Left lung (tissue), 10 donors: Measurements from ENCODE around the gene GRIK1. TPM values are rescaled to one million over a fixed set of nuclear protein-coding genes. Genes with fewer than 3 reads are reported as not detected.

ENCODE experiments used
- ATAC-seq: fragments of 200-7000 bp; cut with Tn5 transposase; one replicate; pipeline ENCODE4 v1.9.1; 2020; ENCODE audit warnings: moderate library complexity
- DNase-seq, 4 donors: peaks; one replicate each; pipeline ENCODE4 v3.0.0-alpha.2; 2013 to 2020
- H3K27ac ChIP-seq, 2 donors: fragments of 200-600 bp; sonication (generic) in 1 of 2; one replicate each; pipeline versions ENCODE4 v1.5.0 to v1.8.0; 2020 to 2021
- H3K27me3 ChIP-seq, 2 donors: fragments of 200-600 bp; sonication (generic) in 1 of 2; one replicate each; pipeline versions ENCODE4 v1.5.0 to v1.8.0; 2020 to 2021
- H3K36me3 ChIP-seq, 2 donors: fragments of 200-600 bp; sonication (generic) in 1 of 2; one replicate each; pipeline versions ENCODE4 v1.5.0 to v1.8.0; 2020 to 2021
- H3K4me1 ChIP-seq, 2 donors: fragments of 200-600 bp; one replicate each; pipeline ENCODE4 v1.8.0; 2021
- H3K4me3 ChIP-seq, 2 donors: fragments of 200-600 bp; sonication (generic) in 1 of 2; one replicate each; pipeline versions ENCODE4 v1.5.0 to v1.8.0; 2020 to 2021; ENCODE audit warnings: mild to moderate bottlenecking in 1 of 2
- H3K9me3 ChIP-seq, 2 donors: fragments of 200-600 bp; sonication (generic) in 1 of 2; one replicate each; pipeline versions ENCODE4 v1.5.0 to v1.8.0; 2020 to 2021
- intact Hi-C, 2 donors: fragments of 100-400 bp; cut with DNase I; formaldehyde crosslinking; loops; one replicate each; pipeline versions ENCODE4 v1.11.2 to v1.14.2; 2022
- polyA plus RNA-seq, 6 donors: library from polyadenylated mRNA; unstranded; fragments of 120-200 nt; gene quantifications; one replicate each; pipeline ENCODE4 v1.2.1, GENCODE V29; 2013; ENCODE audit not compliant: insufficient read length in 6 of 6
- total RNA-seq, 2 donors: library from RNA; stranded (reverse); fragmentation: NEBNext Ultra II Directional; extraction: Animal tissue kit (Norgen Biotek cat#: 25700); gene quantifications; one replicate each; pipeline ENCODE4 v1.2.1, GENCODE V29; 2021
- TF ChIP-seq, protein P1 (sequence below), 2 donors: fragments of 200-600 bp; sonication (generic) in 1 of 2; IDR thresholded peaks; one replicate each; pipeline versions ENCODE4 v1.5.0 to v1.8.0; 2021; ENCODE audit warnings: antibody characterized with exemption in 2 of 2
- donor health status: DM: no; HTN: yes; CAD: no.
- donor health status: DM: no; HTN: no; CAD: no.

The GRIK1 gene
- total and polyA plus RNA-seq, 8 donors = 0.38 to 1.5 (median 0.62) TPM; not detected in 2

- Histone ChIP-seq H3K27me3 (no peaks in the 10 kb centered on the region), H3K4me1 (no peaks in the 10 kb centered on the region), H3K36me3 (no peaks in the 10 kb centered on the region), H3K9me3 (no peaks in the 10 kb centered on the region), H3K27ac (no peak overlapping the region), H3K4me3 (no peak overlapping the region)
- TF ChIP-seq, protein P1, sequence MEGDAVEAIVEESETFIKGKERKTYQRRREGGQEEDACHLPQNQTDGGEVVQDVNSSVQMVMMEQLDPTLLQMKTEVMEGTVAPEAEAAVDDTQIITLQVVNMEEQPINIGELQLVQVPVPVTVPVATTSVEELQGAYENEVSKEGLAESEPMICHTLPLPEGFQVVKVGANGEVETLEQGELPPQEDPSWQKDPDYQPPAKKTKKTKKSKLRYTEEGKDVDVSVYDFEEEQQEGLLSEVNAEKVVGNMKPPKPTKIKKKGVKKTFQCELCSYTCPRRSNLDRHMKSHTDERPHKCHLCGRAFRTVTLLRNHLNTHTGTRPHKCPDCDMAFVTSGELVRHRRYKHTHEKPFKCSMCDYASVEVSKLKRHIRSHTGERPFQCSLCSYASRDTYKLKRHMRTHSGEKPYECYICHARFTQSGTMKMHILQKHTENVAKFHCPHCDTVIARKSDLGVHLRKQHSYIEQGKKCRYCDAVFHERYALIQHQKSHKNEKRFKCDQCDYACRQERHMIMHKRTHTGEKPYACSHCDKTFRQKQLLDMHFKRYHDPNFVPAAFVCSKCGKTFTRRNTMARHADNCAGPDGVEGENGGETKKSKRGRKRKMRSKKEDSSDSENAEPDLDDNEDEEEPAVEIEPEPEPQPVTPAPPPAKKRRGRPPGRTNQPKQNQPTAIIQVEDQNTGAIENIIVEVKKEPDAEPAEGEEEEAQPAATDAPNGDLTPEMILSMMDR (IDR thresholded peaks at IDR 0.05) = no peak
- intact Hi-C loops = no loop called here
- ATAC-seq (no peak), DNase-seq (no peak)
These were observed 54.3 kb downstream of the GRIK1 start for GRCh38 chr21:29885491-29885890.

- no peaks in the 10 kb centered on the region for H3K36me3 ChIP-seq
- intact Hi-C loops = no loop called here
- no peak for DNase-seq
- no peaks in the 10 kb centered on the region for H3K27me3 ChIP-seq
- no peak for ATAC-seq
- H3K4me3 ChIP-seq = no peak overlapping the region
- H3K4me1 ChIP-seq = no peaks in the 10 kb centered on the region
- TF ChIP-seq, protein P1 (IDR thresholded peaks at IDR 0.05) = no peak
- H3K9me3 ChIP-seq = no peaks in the 10 kb centered on the region
- H3K27ac ChIP-seq = no peak overlapping the region
These were observed 63.9 kb downstream of the GRIK1 start for GRCh38 chr21:29875873-29876272.

- ATAC-seq = no peak
- Histone ChIP-seq H3K36me3 (no peaks in the 10 kb centered on the region), H3K9me3 (no peaks in the 10 kb centered on the region), H3K27ac (no peak overlapping the region), H3K27me3 (no peaks in the 10 kb centered on the region), H3K4me1 (no peaks in the 10 kb centered on the region), H3K4me3 (no peak overlapping the region)
- TF ChIP-seq, protein P1 (IDR thresholded peaks at IDR 0.05) = no peak
- intact Hi-C loops = no loop called here
- no peak for DNase-seq
These were observed 64.6 kb downstream of the GRIK1 start for GRCh38 chr21:29875036-29875716.

DNA sequence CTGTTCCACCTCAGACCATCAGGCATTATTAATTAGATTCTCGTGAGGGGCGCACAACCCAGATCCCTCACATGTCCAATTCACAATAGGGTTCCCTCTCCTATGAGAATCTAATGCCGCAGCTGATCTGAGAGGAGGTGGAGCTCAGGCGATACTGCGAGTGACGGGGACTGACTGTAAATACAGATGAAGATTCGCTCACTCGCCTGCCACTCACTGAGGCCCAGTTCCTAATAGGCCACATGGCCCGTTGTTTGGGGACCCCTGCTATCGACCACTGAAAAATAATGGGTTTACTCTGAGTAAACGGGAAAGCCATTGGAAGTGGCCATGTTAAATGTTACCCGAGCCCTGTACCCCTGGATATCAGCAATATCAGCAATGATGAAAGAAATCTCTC is 65.9 kb downstream of the GRIK1 start:
- no peak for ATAC-seq
- intact Hi-C loops = no loop called here
- no peak overlapping the region for H3K27ac ChIP-seq
- no peak overlapping the region for H3K4me3 ChIP-seq
- no peaks in the 10 kb centered on the region for H3K4me1 ChIP-seq
- TF ChIP-seq, protein P1 (IDR thresholded peaks at IDR 0.05) = no peak
- no peak for DNase-seq
- H3K27me3 ChIP-seq = no peaks in the 10 kb centered on the region
- no peaks in the 10 kb centered on the region for H3K9me3 ChIP-seq
- no peaks in the 10 kb centered on the region for H3K36me3 ChIP-seq

GRCh38 chr21:29870814-29871213 is 69.0 kb downstream of the GRIK1 start:
- ATAC-seq (no peak), DNase-seq (no peak)
- Histone ChIP-seq H3K4me3 (no peak overlapping the region), H3K4me1 (no peaks in the 10 kb centered on the region), H3K27me3 (no peaks in the 10 kb centered on the region), H3K27ac (no peak overlapping the region), H3K36me3 (no peaks in the 10 kb centered on the region), H3K9me3 (no peaks in the 10 kb centered on the region)
- TF ChIP-seq, protein P1 (IDR thresholded peaks at IDR 0.05) = no peak
- intact Hi-C loops = no loop called here
